Endothelial cell of umbilical vein (primary cell): Measurements from ENCODE around the gene N4BP2L1. TPM values are rescaled to one million over a fixed set of nuclear protein-coding genes. Genes with fewer than 3 reads are reported as not detected.

Source experiments
- BruUV-seq: library from RNA; stranded (reverse); fragments of 400-500 nt; replicated peaks from 2 replicates; lab custom pipeline; 2021; lab: Mats Ljungman, UMichigan
- CTCF ChIA-PET: fragments of 300-600, 350-600 bp; sonication (Branson Sonifier 250); formaldehyde crosslinking; loops from one replicate; lab custom pipeline; 2021; ENCODE audit warnings: antibody characterized with exemption, inconsistent platforms; lab: Charles Lee
- POLR2A ChIA-PET: fragments of 300-600, 350-600 bp; sonication (Branson Sonifier 250); formaldehyde crosslinking; loops from one replicate; lab custom pipeline; 2021; ENCODE audit warnings: antibody characterized with exemption, inconsistent platforms; lab: Charles Lee
- DNase-seq: peaks from one replicate; pipeline ENCODE4 v3.0.0-alpha.2; 2011; ENCODE audit warnings: low read depth, low spot score
- FAIRE-seq: peaks from 2 replicates; lab custom pipeline; 2011; peaks lifted over from hg19 to GRCh38; lab: Jason Lieb, UNC
- H2AFZ ChIP-seq: 2 replicates; pipeline ENCODE4 v1.6.0; 2012; ENCODE audit warnings: low read depth, low read length, control low read depth, inconsistent platforms
- H3K27ac ChIP-seq: 2 replicates; pipeline ENCODE4 v1.5.1; 2011; ENCODE audit warnings: low read depth, mild to moderate bottlenecking, control low read depth, low read length, moderate library complexity; ENCODE audit not compliant: insufficient read depth
- H3K27me3 ChIP-seq, 2 experiments: 2 replicates each; pipeline versions ENCODE4 v1.6.0 to v1.6.1; 2011; ENCODE audit warnings: low read length in 2 of 2, mixed read lengths in 1 of 2; ENCODE audit not compliant: control insufficient read depth in 2 of 2, insufficient read depth in 2 of 2
- H3K36me3 ChIP-seq, 2 experiments: 2 replicates in 1 of 2; 3 replicates in 1 of 2; pipeline ENCODE4 v1.5.1; 2011; ENCODE audit warnings: low read length in 2 of 2, mild to moderate bottlenecking in 1 of 2, moderate library complexity in 1 of 2; ENCODE audit not compliant: control insufficient read depth in 2 of 2, insufficient read depth in 2 of 2; ENCODE audit errors: extremely low read depth in 1 of 2
- H3K4me1 ChIP-seq: 3 replicates; pipeline ENCODE4 v1.5.1; 2011; ENCODE audit warnings: mild to moderate bottlenecking, low read length; ENCODE audit not compliant: control insufficient read depth, insufficient read depth; ENCODE audit errors: extremely low read depth
- H3K4me2 ChIP-seq: 2 replicates; pipeline ENCODE4 v1.6.1; 2011; ENCODE audit warnings: low read length, control low read depth, mixed read lengths; ENCODE audit not compliant: insufficient read depth
- H3K4me3 ChIP-seq, 3 experiments: fragments of 200-600 bp in 1 of 3; sonication (generic), shearing (Covaris generic) in 1 of 3; replicated peaks in 1 of 3; 2 replicates each; pipeline ENCODE4 v1.5.1; 2011 to 2016; ENCODE audit warnings: control low read depth in 3 of 3, low read length in 3 of 3, mild to moderate bottlenecking in 2 of 3, inconsistent platforms in 1 of 3, low read depth in 1 of 3, moderate library complexity in 1 of 3; ENCODE audit not compliant: insufficient read depth in 1 of 3
- H3K79me2 ChIP-seq: 2 replicates; pipeline ENCODE4 v1.6.0; 2012; ENCODE audit warnings: low read length, inconsistent platforms; ENCODE audit not compliant: control insufficient read depth, insufficient read depth
- H3K9ac ChIP-seq: replicated peaks from 2 replicates; pipeline ENCODE3; 2011; ENCODE audit warnings: low read length, control low read depth; ENCODE audit not compliant: insufficient read depth; ENCODE audit errors: extremely low read depth
- H3K9me1 ChIP-seq: replicated peaks from 3 replicates; pipeline ENCODE4 v1.6.0; 2011; ENCODE audit warnings: mild to moderate bottlenecking, low read length; ENCODE audit not compliant: control insufficient read depth, insufficient read depth; ENCODE audit errors: extremely low read depth
- H3K9me3 ChIP-seq: replicated peaks from 2 replicates; pipeline ENCODE4 v1.5.1; 2012; ENCODE audit warnings: low read length, inconsistent platforms; ENCODE audit not compliant: control insufficient read depth, insufficient read depth
- H4K20me1 ChIP-seq: replicated peaks from 2 replicates; pipeline ENCODE3; 2011; ENCODE audit warnings: mild to moderate bottlenecking, low read length; ENCODE audit not compliant: control insufficient read depth, insufficient read depth; ENCODE audit errors: extremely low read depth
- EZH2 ChIP-seq: IDR thresholded peaks from 2 replicates; pipeline ENCODE4 v1.6.1; 2012; ENCODE audit warnings: borderline replicate concordance, low read depth, mild to moderate bottlenecking, moderate library complexity, low read length, inconsistent platforms; ENCODE audit not compliant: severe bottlenecking
- FOS ChIP-seq: IDR thresholded peaks from 2 replicates; pipeline ENCODE4 v1.6.1; 2011; ENCODE audit warnings: mild to moderate bottlenecking, low read length, moderate library complexity, borderline replicate concordance; ENCODE audit not compliant: insufficient read depth
- GATA2 ChIP-seq: IDR thresholded peaks from 2 replicates; pipeline ENCODE4 v1.7.0; 2011; ENCODE audit warnings: low read depth, mild to moderate bottlenecking, moderate library complexity, mixed read lengths, low read length; ENCODE audit not compliant: insufficient read length, insufficient read depth
- JUN ChIP-seq: IDR thresholded peaks from 2 replicates; pipeline ENCODE4 v1.6.1; 2011; ENCODE audit warnings: borderline replicate concordance, low read depth; ENCODE audit not compliant: insufficient read length, insufficient read depth
- MYC ChIP-seq: IDR thresholded peaks from one replicate; pipeline ENCODE4 v1.6.1; 2011; ENCODE audit warnings: mild to moderate bottlenecking, low read depth, low read length
- POLR2A ChIP-seq: IDR thresholded peaks from 2 replicates; pipeline ENCODE4 v1.6.1; 2012; ENCODE audit warnings: low read depth, mild to moderate bottlenecking, control low read depth, low read length
- POLR2AphosphoS5 ChIP-seq: IDR thresholded peaks from 2 replicates; pipeline ENCODE4 v1.6.1; 2012; ENCODE audit warnings: low read depth, mild to moderate bottlenecking, control low read depth, low read length, moderate library complexity; ENCODE audit not compliant: insufficient read depth
- dilution Hi-C: fragments of 300-500 bp; cut with MboI; formaldehyde crosslinking; loops from one replicate; pipeline ENCODE4 v1.15.0; 2019; ENCODE audit warnings: low sequenced_read_pairs; ENCODE audit not compliant: extremely low pct_ligation_motif_present
- intact Hi-C: fragments of 100-400 bp; cut with micrococcal nuclease; formaldehyde crosslinking; loops from one replicate; pipeline ENCODE4 v1.10.0; 2022
- polyA plus RNA-seq, 4 experiments: library from polyadenylated mRNA; depleted of rRNA in 3 of 4; stranded (reverse) in 3 of 4; unstranded in 1 of 4; fragments of >200 nt; gene quantifications; 2 replicates each; pipeline versions ENCODE4 v1.2.1 to v1.2.3, GENCODE V29; 2011 to 2012; ENCODE audit warnings: missing spikeins in 1 of 4
- total RNA-seq: library from RNA; stranded (reverse); gene quantifications from 2 replicates; pipeline ENCODE4 v1.2.3, GENCODE V29; 2021
- TF ChIP-seq, protein P1 (sequence below): IDR thresholded peaks from 2 replicates; pipeline ENCODE4 v1.6.1; 2011; ENCODE audit not compliant: insufficient read depth, insufficient read length
- TF ChIP-seq, protein P2 (sequence below), 2 donors: IDR thresholded peaks; 1 replicate in 1 of 2; 2 replicates in 1 of 2; pipeline ENCODE4 v1.5.1; 2011; ENCODE audit warnings: low read length in 2 of 2, mild to moderate bottlenecking in 2 of 2, moderate library complexity in 2 of 2, control low read depth in 1 of 2, inconsistent platforms in 1 of 2, low read depth in 1 of 2; ENCODE audit not compliant: insufficient read depth in 1 of 2; ENCODE audit errors: extremely low read depth in 1 of 2

The N4BP2L1 gene
- total and polyA plus RNA-seq, 2 donors (not counting 3 experiments of a cell fraction or from before 2014, with no cell fraction given) = 1.1 to 2.1 TPM

DNA sequence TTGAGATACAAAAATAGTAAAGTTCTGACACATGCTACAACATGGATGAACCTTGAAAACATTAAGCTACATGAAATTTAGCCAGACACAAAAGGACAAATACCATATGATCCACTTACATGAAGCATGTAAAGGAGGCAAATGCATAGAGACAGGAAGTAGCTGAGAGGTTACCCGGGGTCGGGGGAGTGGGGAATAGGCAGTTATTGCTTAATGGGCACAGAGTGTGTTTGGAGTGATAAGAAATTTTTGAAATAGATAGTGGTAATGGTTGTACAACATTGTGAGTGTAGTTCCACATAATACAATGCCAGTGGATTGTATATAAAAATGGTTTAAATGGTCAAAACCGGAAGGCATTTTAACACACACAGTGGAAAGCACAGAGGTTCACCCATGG is 4.3 kb downstream of the N4BP2L1 start:
- Histone ChIP-seq H4K20me1 (no peaks in the 10 kb centered on the region), H3K9me1 (no peaks in the 10 kb centered on the region), H3K27ac (no peak overlapping the region), H3K4me2 (no peak overlapping the region), H3K4me1 (peaks cover 13% of the 10 kb centered on the region), H3K9ac (no peak overlapping the region), H3K27me3 (no peaks in the 10 kb centered on the region), H2AFZ (no peak overlapping the region), H3K79me2 (no peaks in the 10 kb centered on the region), H3K9me3 (no peaks in the 10 kb centered on the region), H3K36me3 (no peaks in the 10 kb centered on the region), H3K4me3 (no peak overlapping the region)
- peak; percentile 8 for FAIRE-seq
- intact Hi-C loops = loop anchor here (10.0 kb wide), 1 partner anchor 179 kb away; no protein-coding TSS in a partner anchor
- TF ChIP-seq JUN = no peak
- TF ChIP-seq, protein P1, sequence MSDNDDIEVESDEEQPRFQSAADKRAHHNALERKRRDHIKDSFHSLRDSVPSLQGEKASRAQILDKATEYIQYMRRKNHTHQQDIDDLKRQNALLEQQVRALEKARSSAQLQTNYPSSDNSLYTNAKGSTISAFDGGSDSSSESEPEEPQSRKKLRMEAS = no peak
- no peak for TF ChIP-seq EZH2
- no peak for TF ChIP-seq POLR2A
- TF ChIP-seq, protein P2, sequence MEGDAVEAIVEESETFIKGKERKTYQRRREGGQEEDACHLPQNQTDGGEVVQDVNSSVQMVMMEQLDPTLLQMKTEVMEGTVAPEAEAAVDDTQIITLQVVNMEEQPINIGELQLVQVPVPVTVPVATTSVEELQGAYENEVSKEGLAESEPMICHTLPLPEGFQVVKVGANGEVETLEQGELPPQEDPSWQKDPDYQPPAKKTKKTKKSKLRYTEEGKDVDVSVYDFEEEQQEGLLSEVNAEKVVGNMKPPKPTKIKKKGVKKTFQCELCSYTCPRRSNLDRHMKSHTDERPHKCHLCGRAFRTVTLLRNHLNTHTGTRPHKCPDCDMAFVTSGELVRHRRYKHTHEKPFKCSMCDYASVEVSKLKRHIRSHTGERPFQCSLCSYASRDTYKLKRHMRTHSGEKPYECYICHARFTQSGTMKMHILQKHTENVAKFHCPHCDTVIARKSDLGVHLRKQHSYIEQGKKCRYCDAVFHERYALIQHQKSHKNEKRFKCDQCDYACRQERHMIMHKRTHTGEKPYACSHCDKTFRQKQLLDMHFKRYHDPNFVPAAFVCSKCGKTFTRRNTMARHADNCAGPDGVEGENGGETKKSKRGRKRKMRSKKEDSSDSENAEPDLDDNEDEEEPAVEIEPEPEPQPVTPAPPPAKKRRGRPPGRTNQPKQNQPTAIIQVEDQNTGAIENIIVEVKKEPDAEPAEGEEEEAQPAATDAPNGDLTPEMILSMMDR (IDR thresholded peaks at IDR 0.05; ENCODE audit: extremely low read depth in 1 of 2, insufficient read depth in 1 of 2, low read depth in 1 of 2, low read length in 2 of 2) = no peak
- TF ChIP-seq POLR2AphosphoS5 = no peak
- TF ChIP-seq FOS = no peak
- TF ChIP-seq GATA2 = no peak
- no peak for TF ChIP-seq MYC
- ChIA-PET POLR2A (interaction anchor here (0.6 kb wide), 1 partner anchor 107 kb away, joined by 5 read pairs; no protein-coding TSS in a partner anchor), CTCF (interaction anchor here (0.5 to 1.2 kb wide), 2 partner anchors 28 to 514 kb away, joined by 3 to 5 read pairs; no protein-coding TSS in a partner anchor)
- no peak for DNase-seq
- dilution Hi-C loops = no loop called here
- no TSS peak for BruUV-seq
